Stimulated activated CD8-positive, alpha-beta memory T cell treated with anti-CD3 and anti-CD28 coated beads, Interleukin-2, amount 100 ng/mL, for 1 hour (primary cell): Measurements from ENCODE around the gene CDK11B.
A peak's percentile ranks its signal among the peaks of the same experiment; 100 is the strongest.
"Not testable (repeated sequence)": the region's sequence is repeated elsewhere in the genome, so short reads cannot be mapped to it uniquely, and the experiment has no call there.

ENCODE experiments used
- DNase-seq, 2 donors: peaks; one replicate each; pipeline ENCODE4 v3.0.0-alpha.2; 2020; ENCODE audit warnings: low read depth in 2 of 2

The CDK11B gene

GRCh38 chr1:1658583-1659549 lies at the start of gene CDK11B:
TSS of gene CDK11B (minus strand) at chr1:1659004. CDS start at chr1:1657485, 1,519 bp downstream.
- DNase-seq, result peak; percentile 90 to 96

GRCh38 chr1:1707897-1708296 lies 49.1 kb upstream of the CDK11B start:
- not testable (repeated sequence) for DNase-seq

- not testable (repeated sequence) for DNase-seq
Observed at GRCh38 chr1:1707241-1707640, 48.4 kb upstream of the CDK11B start.

- not testable (repeated sequence) for DNase-seq
Observed at GRCh38 chr1:1705623-1706022, 46.8 kb upstream of the CDK11B start.

- DNase-seq, result not testable (repeated sequence)
Observed at GRCh38 chr1:1704284-1704957, 45.6 kb upstream of the CDK11B start.

- DNase-seq, result no peak
Observed at GRCh38 chr1:1703796-1704195, 45.0 kb upstream of the CDK11B start.

GRCh38 chr1:1702506-1702905 lies 43.7 kb upstream of the CDK11B start:
- not testable (repeated sequence) for DNase-seq

GRCh38 chr1:1700557-1700956 lies 41.8 kb upstream of the CDK11B start:
- not testable (repeated sequence) for DNase-seq

- DNase-seq, result not testable (repeated sequence)
Observed at GRCh38 chr1:1700067-1700466, 41.3 kb upstream of the CDK11B start.

- not testable (repeated sequence) for DNase-seq
Observed at GRCh38 chr1:1699061-1699460, 40.3 kb upstream of the CDK11B start.

- not testable (repeated sequence) for DNase-seq
Observed at GRCh38 chr1:1697358-1698183, 38.8 kb upstream of the CDK11B start.

GRCh38 chr1:1696431-1697357 lies 37.9 kb upstream of the CDK11B start:
- not testable (repeated sequence) for DNase-seq

GRCh38 chr1:1692714-1693647 lies 34.2 kb upstream of the CDK11B start, which contains the start of gene SLC35E2B:
TSS of gene SLC35E2B (minus strand) at chr1:1692795. CDS start at chr1:1676699, 16,096 bp downstream.
- DNase-seq, result peak; percentile 89 to 94

- peak; percentile 60 to 70 for DNase-seq
Observed at GRCh38 chr1:1692324-1692713, 33.5 kb upstream of the CDK11B start.

- DNase-seq, result not testable (repeated sequence)
Observed at GRCh38 chr1:1691443-1691842, 32.6 kb upstream of the CDK11B start.

- not testable (repeated sequence) for DNase-seq
Observed at GRCh38 chr1:1689526-1689925, 30.7 kb upstream of the CDK11B start.

GRCh38 chr1:1687846-1688245 lies 29.0 kb upstream of the CDK11B start:
- DNase-seq, result no peak

- no peak for DNase-seq
Observed at GRCh38 chr1:1684031-1684681, 25.4 kb upstream of the CDK11B start.
